HepG2 (cell line): ENCODE measurements around the gene DDIAS. TPM values are rescaled to one million over a fixed set of nuclear protein-coding genes. Genes with fewer than 3 reads are reported as not detected.

Experiments used
- ATAC-seq: fragments of 200-7000 bp; cut with Tn5 transposase; 3 replicates; pipeline ENCODE4 v1.9.1; 2020; ENCODE audit warnings: mild to moderate bottlenecking, moderate library complexity
- BruUV-seq: library from RNA; stranded (reverse); fragments of 400-500 nt; replicated peaks from 2 replicates; lab custom pipeline; 2021; lab: Mats Ljungman, UMichigan
- CTCF ChIA-PET: fragments of 300-600 bp; formaldehyde crosslinking; extraction: SDS; loops from one replicate; lab custom pipeline; 2021; ENCODE audit warnings: low total read pairs, inconsistent platforms, low intra/inter-chr PET ratio; lab: Yijun Ruan, JAX
- POLR2A ChIA-PET: fragments of 350-600 bp; sonication (Branson Sonifier 250); formaldehyde crosslinking; loops from one replicate; lab custom pipeline; 2020; ENCODE audit warnings: antibody characterized with exemption, inconsistent platforms; lab: Yijun Ruan, JAX
- DNase-seq: peaks from one replicate; pipeline ENCODE4 v3.0.0-alpha.2; 2015; ENCODE audit warnings: low spot score
- FAIRE-seq: peaks from 3 replicates; lab custom pipeline; 2011; peaks lifted over from hg19 to GRCh38; lab: Jason Lieb, UNC
- H2AFZ ChIP-seq: one replicate; pipeline ENCODE4 v1.6.1; 2011; ENCODE audit warnings: low read length, inconsistent platforms
- H3K27ac ChIP-seq: fragments of 300-600 bp; 3 replicates; pipeline ENCODE4 v1.8.0; 2011; ENCODE audit warnings: mixed run types, mild to moderate bottlenecking, mixed read lengths, low read length, inconsistent platforms; ENCODE audit not compliant: insufficient read depth; ENCODE audit errors: extremely low read length
- H3K27me3 ChIP-seq, 2 experiments: fragments of 200-600 bp in 1 of 2; 2 replicates in 1 of 2; 3 replicates in 1 of 2; pipeline versions ENCODE4 v1.6.0 to v1.8.0; 2011; ENCODE audit warnings: low read length in 2 of 2, mild to moderate bottlenecking in 2 of 2, moderate library complexity in 2 of 2, inconsistent platforms in 1 of 2; ENCODE audit not compliant: insufficient read depth in 2 of 2, control insufficient read depth in 1 of 2
- H3K36me3 ChIP-seq, 2 experiments: fragments of 200-600 bp in 1 of 2; replicated peaks in 1 of 2; 2 replicates in 1 of 2; 3 replicates in 1 of 2; pipeline versions ENCODE4 v1.5.1 to v1.8.0; 2011; ENCODE audit warnings: low read length in 2 of 2, inconsistent platforms in 1 of 2; ENCODE audit not compliant: insufficient read depth in 2 of 2, control insufficient read depth in 1 of 2
- H3K4me1 ChIP-seq: 2 replicates; pipeline ENCODE4 v1.5.1; 2012; ENCODE audit warnings: low read length, inconsistent platforms; ENCODE audit not compliant: insufficient read depth
- H3K4me2 ChIP-seq: 2 replicates; pipeline ENCODE4 v1.6.0; 2011; ENCODE audit warnings: low read depth, low read length, inconsistent platforms
- H3K4me3 ChIP-seq, 3 experiments: fragments of 200-600 bp in 1 of 3; sonication (generic), shearing (Covaris generic) in 1 of 3; replicated peaks in 1 of 3; 2 replicates each; pipeline ENCODE4 v1.5.1; 2011 to 2016; ENCODE audit warnings: low read length in 3 of 3, inconsistent platforms in 2 of 3, low read depth in 2 of 3, mild to moderate bottlenecking in 2 of 3, control low read depth in 1 of 3, mixed read lengths in 1 of 3; ENCODE audit not compliant: insufficient read depth in 1 of 3
- H3K79me2 ChIP-seq: one replicate; pipeline ENCODE4 v1.6.1; 2011; ENCODE audit warnings: low read length, inconsistent platforms; ENCODE audit not compliant: insufficient read depth
- H3K9ac ChIP-seq: 2 replicates; pipeline ENCODE4 v1.6.0; 2011; ENCODE audit warnings: mild to moderate bottlenecking, low read depth, low read length, inconsistent platforms; ENCODE audit not compliant: insufficient read depth
- H3K9me3 ChIP-seq: 2 replicates; pipeline ENCODE4 v1.5.1; 2012; ENCODE audit warnings: mild to moderate bottlenecking, low read length
- H4K20me1 ChIP-seq: 2 replicates; pipeline ENCODE4 v1.6.0; 2011; ENCODE audit warnings: inconsistent platforms, mild to moderate bottlenecking, low read length, moderate library complexity; ENCODE audit not compliant: insufficient read depth
- BHLHE40 ChIP-seq: IDR thresholded peaks from 2 replicates; pipeline ENCODE4 v1.6.1; 2011; ENCODE audit warnings: low read length, improper control_type of control experiment
- CBX2 ChIP-seq, 2 experiments: fragments of 200-600 bp in 1 of 2; sonication (generic); formaldehyde crosslinking in 1 of 2; IDR thresholded peaks; 2 replicates each; pipeline versions ENCODE4 v1.7.0 to v1.8.1; 2018 to 2022; ENCODE audit warnings: low read depth in 2 of 2, low read length in 1 of 2, mild to moderate bottlenecking in 1 of 2, missing genetic modification reagents in 1 of 2
- ELF3 ChIP-seq: IDR thresholded peaks from 2 replicates; pipeline ENCODE4 v1.6.1; 2016; ENCODE audit warnings: missing genetic modification reagents, missing compliant biosample characterization
- FOXP1 ChIP-seq, 2 experiments: fragments of 450-650 bp in 1 of 2; IDR thresholded peaks; 2 replicates each; pipeline ENCODE4 v1.6.1; 2017 to 2018; ENCODE audit warnings: antibody characterized with exemption in 1 of 2
- HNRNPH1 ChIP-seq: fragments of 200-400 bp; formaldehyde crosslinking; optimal IDR thresholded peaks from 2 replicates; pipeline ENCODE3; 2017; ENCODE audit warnings: mild to moderate bottlenecking, low read depth, low read length
- HNRNPK ChIP-seq: fragments of 200-400 bp; formaldehyde crosslinking; IDR thresholded peaks from 2 replicates; pipeline ENCODE4 v1.6.1; 2018; ENCODE audit warnings: low read length, low read depth, moderate library complexity, mild to moderate bottlenecking; ENCODE audit not compliant: poor library complexity, severe bottlenecking
- SPEN ChIP-seq: sonication (generic); formaldehyde crosslinking; IDR thresholded peaks from 2 replicates; pipeline ENCODE4 v1.5.1; 2020; ENCODE audit warnings: low read depth, mild to moderate bottlenecking, missing genetic modification reagents
- SSRP1 ChIP-seq: IDR thresholded peaks from 2 replicates; pipeline ENCODE4 v1.6.1; 2016; ENCODE audit warnings: control low read depth
- ZFP90 ChIP-seq: sonication (generic); formaldehyde crosslinking; IDR thresholded peaks from 2 replicates; pipeline ENCODE4 v1.8.0; 2022; ENCODE audit warnings: missing genetic modification reagents, mild to moderate bottlenecking, inconsistent platforms, borderline replicate concordance
- ZNF281 ChIP-seq: sonication (generic); formaldehyde crosslinking; IDR thresholded peaks from 2 replicates; pipeline ENCODE4 v1.4.0; 2020; ENCODE audit warnings: missing genetic modification reagents, borderline replicate concordance
- ZNF609 ChIP-seq: sonication (generic); formaldehyde crosslinking; IDR thresholded peaks from 2 replicates; pipeline ENCODE4 v1.4.0; 2020; ENCODE audit warnings: mild to moderate bottlenecking, missing genetic modification reagents, borderline replicate concordance
- WGBS: methylation state at CpG from one replicate; pipeline ENCODE4 v1.1.6; 2017; ENCODE audit warnings: low lambda C conversion rate; 5-methylcytosine and 5-hydroxymethylcytosine counted together
- in situ Hi-C: cut with HindIII; loops from 2 replicates; pipeline ENCODE4 v1.10.0; 2017; ENCODE audit warnings: low pct_unique_long_range_greater_than_20kb; ENCODE audit not compliant: extremely low pct_ligation_motif_present
- intact Hi-C: fragments of 100-400 bp; cut with micrococcal nuclease; formaldehyde crosslinking; loops from one replicate; pipeline ENCODE4 v1.10.0; 2022; ENCODE audit not compliant: unreplicated experiment
- polyA plus RNA-seq, 8 experiments: library from polyadenylated mRNA; depleted of rRNA in 3 of 8; stranded (reverse) in 7 of 8; unstranded in 1 of 8; fragments of >200 nt; fragmentation: Illumina TruSeq in 4 of 8; extraction: Trizol in 4 of 8; gene quantifications; 2 replicates each; pipeline versions ENCODE4 v1.2.1 to v1.2.3, GENCODE V29; 2011 to 2016; ENCODE audit warnings: low read depth in 4 of 8, missing spikeins in 1 of 8, mixed read lengths in 1 of 8; ENCODE audit not compliant: insufficient read depth in 1 of 8
- total RNA-seq, 5 experiments: library from RNA; depleted of rRNA; stranded (reverse); fragments of >200 nt; fragmentation: Illumina TruSeq; extraction: Trizol; gene quantifications; 2 replicates each; pipeline ENCODE4 v1.2.3, GENCODE V29; 2016; ENCODE audit warnings: low read depth in 1 of 5

Gene DDIAS
- total and polyA plus RNA-seq, 2 of the 13 experiments (the other 11 are each of a cell fraction or from before 2014, with no cell fraction given), result 3.5 to 13.0 TPM

GRCh38 chr11:82930734-82931133, 29.2 kb downstream of the DDIAS start:
- FAIRE-seq (no peak), ATAC-seq (no peak), DNase-seq (no peak)
- Histone ChIP-seq H3K4me2 (no peak overlapping the region), H3K36me3 (peaks cover 0 to 26% of the 10 kb centered on the region in 2 experiments; a peak in 2 of 5 replicates), H3K4me1 (no peaks in the 10 kb centered on the region), H3K9me3 (no peaks in the 10 kb centered on the region), H3K79me2 (no peaks in the 10 kb centered on the region), H3K27ac (no peak overlapping the region), H2AFZ (no peak overlapping the region), H3K9ac (no peak overlapping the region), H3K27me3 (no peaks in the 10 kb centered on the region), H4K20me1 (no peaks in the 10 kb centered on the region), H3K4me3 (no peak overlapping the region)
- in situ Hi-C loops (no loop called here), intact Hi-C loops (no loop called here)
- ChIA-PET CTCF (no interaction called here), POLR2A (no interaction called here)
- BruUV-seq, result no TSS peak
- TF ChIP-seq HNRNPK (peak; percentile 90), ZFP90 (no peak)
- 94% methylated on average over 2 of the region's 2 CpGs for WGBS

- Histone ChIP-seq H3K9ac (no peak overlapping the region), H3K79me2 (no peaks in the 10 kb centered on the region), H3K36me3 (peaks cover 0 to 26% of the 10 kb centered on the region in 2 experiments; a peak in 1 of 5 replicates), H2AFZ (no peak overlapping the region), H4K20me1 (no peaks in the 10 kb centered on the region), H3K27me3 (no peaks in the 10 kb centered on the region), H3K27ac (no peak overlapping the region), H3K4me1 (peaks cover 6% of the 10 kb centered on the region), H3K4me2 (no peak overlapping the region), H3K9me3 (no peaks in the 10 kb centered on the region), H3K4me3 (no peak overlapping the region)
- FAIRE-seq (no peak), ATAC-seq (no peak), DNase-seq (no peak)
- BruUV-seq, result no TSS peak
- intact Hi-C loops (no loop called here), in situ Hi-C loops (no loop called here)
- POLR2A ChIA-PET, result no interaction called here
- 90% methylated on average over 1 of the region's 1 CpG for whole genome bisulfite sequencing
- CTCF ChIA-PET, result no interaction called here
- TF ChIP-seq FOXP1 (IDR thresholded peaks at IDR 0.05) (no peak), FOXP1 (CRISPR knock-in tag; IDR thresholded peaks at IDR 0.05) (no peak), SPEN (CRISPR knock-in tag) (no peak), ELF3 (no peak), HNRNPH1 (no peak), SSRP1 (CRISPR knock-in tag) (no peak), ZNF609 (CRISPR knock-in tag) (no peak), ZNF281 (CRISPR knock-in tag) (no peak), CBX2 (IDR thresholded peaks at IDR 0.05; ENCODE audit: low read depth, low read length) (no peak), CBX2 (CRISPR knock-in tag; IDR thresholded peaks at IDR 0.05; ENCODE audit: low read depth) (no peak), BHLHE40 (no peak)
These were observed 31.0 kb downstream of the DDIAS start for GRCh38 chr11:82932564-82932963.
